NT2/D1 (cell line): ENCODE results near the gene GAN.

ENCODE experiments used
- DNase-seq: peaks from one replicate; pipeline ENCODE4 v3.0.0-alpha.2; 2011; ENCODE audit warnings: low read depth, low spot score
- H3K27me3 ChIP-seq: 2 replicates; pipeline ENCODE4 v1.6.0; 2011; ENCODE audit warnings: mild to moderate bottlenecking; ENCODE audit not compliant: insufficient read length, insufficient read depth
- H3K36me3 ChIP-seq: 2 replicates; pipeline ENCODE4 v1.6.1; 2011; ENCODE audit warnings: mild to moderate bottlenecking, low read length, mixed read lengths; ENCODE audit not compliant: insufficient read depth, insufficient read length
- H3K4me1 ChIP-seq: 2 replicates; pipeline ENCODE4 v1.5.1; 2011; ENCODE audit not compliant: insufficient read depth, insufficient read length
- H3K4me3 ChIP-seq: 2 replicates; pipeline ENCODE4 v1.5.1; 2011; ENCODE audit warnings: low read depth; ENCODE audit not compliant: insufficient read length
- H3K9ac ChIP-seq: 2 replicates; pipeline ENCODE4 v1.6.0; 2011; ENCODE audit warnings: low read depth; ENCODE audit not compliant: insufficient read length
- H3K9me3 ChIP-seq: 2 replicates; pipeline ENCODE4 v1.5.1; 2011; ENCODE audit warnings: mild to moderate bottlenecking, low read length; ENCODE audit not compliant: insufficient read depth
- SUZ12 ChIP-seq: IDR thresholded peaks from 2 replicates; pipeline ENCODE4 v1.6.1; 2011; ENCODE audit not compliant: insufficient read length, insufficient read depth; ENCODE audit errors: extremely low read depth
- YY1 ChIP-seq: IDR thresholded peaks from 2 replicates; pipeline ENCODE4 v1.6.1; 2011; ENCODE audit not compliant: insufficient read length, insufficient read depth
- ZNF274 ChIP-seq: IDR thresholded peaks from 2 replicates; pipeline ENCODE4 v1.6.1; 2011; ENCODE audit warnings: mild to moderate bottlenecking, low read depth, low read length

GAN gene

GRCh38 chr16:81357711-81358260 lies 43.0 kb downstream of the GAN start:
- no peaks in the 10 kb centered on the region for H3K9me3 ChIP-seq
- TF ChIP-seq SUZ12 (no peak), ZNF274 (no peak), YY1 (no peak)
- H3K9ac ChIP-seq, result no peak overlapping the region
- no peak for DNase-seq
- H3K4me3 ChIP-seq, result no peak overlapping the region
- H3K4me1 ChIP-seq, result no peaks in the 10 kb centered on the region
- no peaks in the 10 kb centered on the region for H3K27me3 ChIP-seq
- peaks cover 74% of the 10 kb centered on the region for H3K36me3 ChIP-seq

DNA sequence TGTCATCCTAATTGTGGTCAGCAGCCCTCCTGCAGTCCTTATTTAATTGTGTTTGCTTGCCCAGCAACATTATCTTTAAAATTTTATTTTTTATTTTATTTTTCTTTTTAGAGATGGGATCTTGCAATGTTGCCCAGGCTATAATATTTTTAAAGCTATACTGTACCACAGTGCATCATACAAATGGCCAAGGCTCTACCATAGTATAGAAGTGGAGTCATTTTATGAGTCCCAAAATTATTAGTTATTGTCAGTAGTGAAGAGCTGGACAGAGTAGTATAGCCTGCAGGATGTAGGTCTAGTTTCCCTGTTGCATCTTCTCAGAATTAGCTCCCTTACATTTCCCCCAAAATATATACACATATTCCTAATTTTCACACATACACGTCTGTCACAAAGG lies 44.1 kb downstream of the GAN start:
- Histone ChIP-seq H3K4me3 (no peak overlapping the region), H3K36me3 (peaks cover 77% of the 10 kb centered on the region), H3K4me1 (no peaks in the 10 kb centered on the region), H3K9ac (no peak overlapping the region), H3K27me3 (no peaks in the 10 kb centered on the region), H3K9me3 (no peaks in the 10 kb centered on the region)
- no peak for TF ChIP-seq SUZ12
- no peak for TF ChIP-seq ZNF274
- no peak for TF ChIP-seq YY1
- no peak for DNase-seq

- no peak overlapping the region for H3K9ac ChIP-seq
- TF ChIP-seq YY1, result no peak
- no peak for TF ChIP-seq ZNF274
- no peak for TF ChIP-seq SUZ12
- no peaks in the 10 kb centered on the region for H3K4me1 ChIP-seq
- H3K9me3 ChIP-seq, result no peaks in the 10 kb centered on the region
- no peaks in the 10 kb centered on the region for H3K27me3 ChIP-seq
- H3K36me3 ChIP-seq, result peaks cover 77% of the 10 kb centered on the region
- no peak overlapping the region for H3K4me3 ChIP-seq
- no peak for DNase-seq
These were observed 45.4 kb downstream of the GAN start for GRCh38 chr16:81360135-81360534.

- peaks cover 90% of the 10 kb centered on the region for H3K36me3 ChIP-seq
- no peaks in the 10 kb centered on the region for H3K4me1 ChIP-seq
- H3K4me3 ChIP-seq, result no peak overlapping the region
- no peak overlapping the region for H3K9ac ChIP-seq
- no peak for DNase-seq
- TF ChIP-seq YY1 (no peak), ZNF274 (no peak), SUZ12 (no peak)
- no peaks in the 10 kb centered on the region for H3K9me3 ChIP-seq
- H3K27me3 ChIP-seq, result no peaks in the 10 kb centered on the region
These were observed 51.0 kb downstream of the GAN start for GRCh38 chr16:81365731-81366130.

DNA sequence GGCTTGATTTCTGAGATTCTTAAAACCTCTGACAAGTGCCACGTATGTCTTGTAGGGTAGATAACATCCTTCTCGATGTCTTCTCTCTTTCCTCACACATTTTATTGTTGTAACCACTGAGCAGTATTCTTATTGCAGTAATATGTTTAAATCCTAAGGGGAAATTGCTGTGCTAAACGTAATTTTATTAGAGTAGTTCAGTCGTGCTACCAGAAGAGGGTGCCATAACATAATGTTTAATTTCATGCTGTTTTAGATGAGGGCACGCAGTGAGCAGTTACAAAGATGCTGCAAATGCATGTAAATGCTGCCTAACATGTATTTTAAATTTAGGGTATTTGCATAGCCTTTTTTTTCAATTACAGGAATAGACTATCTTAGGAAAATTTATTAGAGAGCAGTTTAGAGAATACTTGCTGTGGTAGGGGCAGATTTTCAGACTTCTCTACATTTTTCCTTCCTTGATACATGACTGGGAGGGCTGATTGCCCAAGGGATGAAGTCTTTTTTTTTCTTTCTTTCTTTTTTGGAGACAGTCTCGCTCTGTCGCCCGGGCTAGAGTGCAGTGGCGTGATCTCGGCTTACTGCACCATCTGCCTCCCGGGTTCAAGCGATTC lies 51.7 kb downstream of the GAN start:
- H3K27me3 ChIP-seq, result no peaks in the 10 kb centered on the region
- TF ChIP-seq YY1, result no peak
- no peak for TF ChIP-seq SUZ12
- peaks cover 91% of the 10 kb centered on the region for H3K36me3 ChIP-seq
- no peak overlapping the region for H3K4me3 ChIP-seq
- peak; percentile 25 for DNase-seq
- H3K4me1 ChIP-seq, result no peaks in the 10 kb centered on the region
- no peaks in the 10 kb centered on the region for H3K9me3 ChIP-seq
- H3K9ac ChIP-seq, result no peak overlapping the region

GRCh38 chr16:81367821-81368220 lies 53.1 kb downstream of the GAN start:
- Histone ChIP-seq H3K36me3 (peaks cover 87% of the 10 kb centered on the region), H3K4me1 (no peaks in the 10 kb centered on the region), H3K4me3 (no peak overlapping the region), H3K27me3 (no peaks in the 10 kb centered on the region), H3K9me3 (no peaks in the 10 kb centered on the region), H3K9ac (no peak overlapping the region)
- no peak for DNase-seq
- TF ChIP-seq ZNF274 (no peak), SUZ12 (no peak), YY1 (no peak)

DNA sequence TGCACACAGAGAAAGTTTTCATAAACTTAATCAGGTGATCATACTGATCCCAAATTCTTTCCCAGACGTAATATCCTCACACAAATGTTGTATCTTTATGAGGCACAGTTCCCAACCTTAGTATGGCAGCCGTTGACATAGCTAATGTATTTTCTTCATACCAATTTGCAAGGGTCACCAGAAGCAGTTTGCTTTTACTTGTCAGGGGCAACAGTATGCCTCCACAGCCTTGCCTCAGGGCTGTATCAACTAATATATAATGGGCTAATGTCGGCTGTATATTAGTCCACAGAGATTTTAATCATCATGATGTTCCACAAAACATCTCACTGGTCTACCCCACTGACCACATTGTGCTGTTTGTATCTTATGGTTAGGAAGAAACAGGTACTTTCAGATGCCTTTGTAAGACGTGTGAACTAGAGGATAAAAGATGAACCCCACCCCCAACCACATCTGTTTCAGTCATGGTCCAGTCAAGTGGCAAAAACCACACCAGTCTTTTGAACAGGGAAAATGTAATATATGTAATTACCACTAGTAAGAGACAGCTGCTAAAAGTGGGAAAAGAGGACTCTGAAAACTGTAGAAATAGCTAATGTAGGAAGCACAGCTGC lies 55.2 kb downstream of the GAN start:
- no peak overlapping the region for H3K9ac ChIP-seq
- DNase-seq, result no peak
- H3K4me1 ChIP-seq, result no peaks in the 10 kb centered on the region
- no peak overlapping the region for H3K4me3 ChIP-seq
- H3K9me3 ChIP-seq, result no peaks in the 10 kb centered on the region
- TF ChIP-seq SUZ12 (no peak), ZNF274 (no peak), YY1 (no peak)
- H3K27me3 ChIP-seq, result no peaks in the 10 kb centered on the region
- peaks cover 78% of the 10 kb centered on the region for H3K36me3 ChIP-seq
